Activated CD8-positive, alpha-beta memory T cell treated with anti-CD3 and anti-CD28 coated beads for 4 hours (primary cell): ENCODE results near the gene TMEM145.

Experiments
- DNase-seq, 2 donors: peaks; one replicate each; pipeline ENCODE4 v3.0.0-alpha.2; 2020; ENCODE audit warnings: low read depth in 2 of 2

TMEM145 gene

DNA sequence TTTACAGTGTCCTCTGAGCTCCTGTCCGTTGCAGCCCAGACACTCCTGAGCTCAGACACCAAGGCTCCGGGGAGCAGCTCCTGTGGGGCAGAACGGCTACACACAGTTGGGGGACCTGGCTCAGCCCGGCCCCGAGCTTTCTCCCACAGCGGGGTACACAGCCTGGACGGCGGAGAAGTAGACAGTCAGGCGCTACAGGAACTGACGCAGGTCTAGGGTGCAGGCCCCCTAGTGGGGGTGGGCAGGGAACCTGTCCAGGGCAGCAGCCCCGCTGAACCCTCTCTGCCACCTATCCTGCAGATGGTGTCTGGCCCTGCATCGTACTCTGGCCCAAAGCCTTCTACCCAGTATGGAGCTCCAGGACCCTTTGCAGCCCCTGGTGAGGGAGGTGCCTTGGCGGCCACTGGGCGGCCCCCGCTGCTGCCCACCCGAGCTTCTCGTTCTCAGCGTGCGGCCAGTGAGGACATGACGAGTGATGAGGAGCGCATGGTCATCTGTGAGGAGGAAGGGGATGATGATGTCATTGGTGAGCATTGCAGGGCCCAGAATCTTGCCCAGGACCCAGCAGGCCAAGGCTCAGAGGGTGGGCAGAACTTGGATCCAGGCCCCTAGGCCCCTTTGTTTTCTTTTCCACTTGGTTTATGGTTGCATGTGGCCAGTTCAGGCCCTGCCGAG, 24.1 kb upstream of the TMEM145 start:
- DNase-seq: no peak

GRCh38 chr19:42289556-42290041, 23.5 kb upstream of the TMEM145 start:
- no peak for DNase-seq

DNA sequence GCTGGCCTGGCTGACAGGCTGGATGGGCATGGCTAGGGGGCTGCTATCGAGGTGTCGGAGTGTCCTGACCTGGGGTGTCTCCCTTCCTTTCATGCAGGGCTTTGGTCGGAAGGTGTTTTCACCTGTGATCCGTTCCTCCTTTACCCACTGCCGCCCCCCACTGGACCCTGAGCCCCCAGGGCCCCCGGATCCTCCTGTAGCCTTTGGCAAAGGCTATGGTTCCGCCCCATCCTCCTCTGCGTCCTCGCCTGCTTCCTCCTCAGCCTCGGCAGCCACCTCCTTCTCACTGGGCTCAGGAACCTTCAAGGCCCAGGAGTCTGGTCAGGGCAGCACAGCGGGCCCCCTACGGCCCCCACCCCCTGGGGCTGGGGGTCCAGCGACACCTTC, 23.0 kb upstream of the TMEM145 start:
- no peak for DNase-seq

GRCh38 chr19:42290523-42291434, 22.3 kb upstream of the TMEM145 start:
- peak in 1 of 2 donors; percentile 27 for DNase-seq

DNA sequence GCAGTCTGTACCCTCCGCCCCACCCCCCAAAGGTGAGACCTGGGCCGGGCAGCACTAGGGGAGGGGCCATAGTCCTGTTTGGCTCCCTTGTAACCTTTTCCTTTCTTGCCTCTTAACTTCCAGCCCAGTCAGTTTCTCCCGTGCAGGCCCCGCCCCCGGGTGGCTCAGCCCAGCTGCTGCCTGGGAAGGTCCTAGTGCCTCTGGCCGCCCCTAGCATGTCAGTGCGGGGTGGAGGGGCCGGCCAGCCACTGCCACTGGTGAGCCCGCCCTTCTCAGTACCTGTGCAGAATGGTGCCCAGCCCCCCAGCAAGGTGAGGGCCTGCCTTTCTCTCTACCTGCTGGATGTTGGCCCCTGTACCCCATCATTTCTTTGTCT, 21.7 kb upstream of the TMEM145 start:
- DNase-seq: no peak

- no peak for DNase-seq
Measured at GRCh38 chr19:42292042-42292960, 20.8 kb upstream of the TMEM145 start.

- no peak for DNase-seq
Measured at GRCh38 chr19:42292963-42293362, 20.1 kb upstream of the TMEM145 start.

DNA sequence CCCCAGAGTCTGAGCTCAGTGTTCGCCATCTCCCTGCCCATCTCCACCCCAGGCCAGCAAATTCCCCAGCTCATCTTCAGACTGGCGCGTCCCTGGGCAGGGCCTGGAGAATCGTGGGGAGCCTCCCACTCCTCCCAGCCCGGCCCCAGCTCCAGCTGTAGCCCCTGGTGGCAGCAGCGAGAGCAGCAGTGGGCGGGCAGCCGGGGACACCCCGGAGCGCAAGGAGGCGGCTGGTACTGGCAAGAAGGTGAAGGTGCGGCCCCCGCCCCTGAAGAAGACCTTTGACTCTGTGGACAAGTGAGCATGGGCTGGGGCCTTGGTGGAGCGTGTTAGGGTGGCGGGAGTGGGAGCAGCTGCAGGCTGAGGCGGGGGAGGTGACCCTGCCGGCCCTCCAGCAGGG, 19.6 kb upstream of the TMEM145 start:
- no peak for DNase-seq

DNA sequence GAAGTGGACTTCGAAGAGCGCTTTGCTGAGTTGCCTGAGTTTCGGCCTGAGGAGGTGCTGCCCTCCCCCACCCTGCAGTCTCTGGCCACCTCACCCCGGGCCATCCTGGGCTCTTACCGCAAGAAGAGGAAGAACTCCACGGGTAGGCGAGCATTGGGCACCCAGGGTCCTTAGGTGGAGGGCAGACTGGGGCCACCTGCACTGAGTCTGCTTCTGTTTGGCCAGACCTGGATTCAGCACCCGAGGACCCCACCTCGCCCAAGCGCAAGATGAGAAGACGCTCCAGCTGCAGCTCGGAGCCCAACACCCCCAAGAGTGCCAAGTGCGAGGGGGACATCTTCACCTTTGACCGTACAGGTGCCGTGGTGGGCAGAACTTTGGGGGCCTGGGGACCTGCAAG, 19.2 kb upstream of the TMEM145 start:
- no peak for DNase-seq

DNA sequence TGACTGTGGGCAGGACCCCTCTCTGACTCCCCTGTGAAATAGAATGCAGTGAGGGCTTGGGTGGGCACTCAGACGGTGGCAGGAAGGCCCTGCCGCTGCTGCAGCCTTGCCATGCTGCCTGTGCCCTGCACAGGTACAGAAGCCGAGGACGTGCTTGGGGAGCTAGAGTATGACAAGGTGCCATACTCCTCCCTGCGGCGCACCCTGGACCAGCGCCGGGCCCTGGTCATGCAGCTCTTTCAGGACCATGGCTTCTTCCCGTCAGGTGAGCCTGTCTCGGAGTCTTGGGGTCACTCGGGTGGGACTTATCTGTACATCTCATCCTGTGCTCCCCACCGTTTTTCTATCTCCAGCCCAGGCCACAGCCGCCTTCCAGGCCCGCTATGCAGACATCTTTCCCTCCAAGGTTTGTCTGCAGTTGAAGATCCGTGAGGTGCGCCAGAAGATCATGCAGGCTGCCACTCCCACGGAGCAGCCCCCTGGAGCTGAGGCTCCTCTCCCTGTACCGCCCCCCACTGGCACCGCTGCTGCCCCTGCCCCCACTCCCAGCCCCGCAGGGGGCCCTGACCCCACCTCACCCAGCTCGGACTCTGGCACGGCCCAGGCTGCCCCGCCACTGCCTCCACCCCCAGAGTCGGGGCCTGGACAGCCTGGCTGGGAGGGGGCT, 18.5 kb upstream of the TMEM145 start:
- DNase-seq: no peak

DNA sequence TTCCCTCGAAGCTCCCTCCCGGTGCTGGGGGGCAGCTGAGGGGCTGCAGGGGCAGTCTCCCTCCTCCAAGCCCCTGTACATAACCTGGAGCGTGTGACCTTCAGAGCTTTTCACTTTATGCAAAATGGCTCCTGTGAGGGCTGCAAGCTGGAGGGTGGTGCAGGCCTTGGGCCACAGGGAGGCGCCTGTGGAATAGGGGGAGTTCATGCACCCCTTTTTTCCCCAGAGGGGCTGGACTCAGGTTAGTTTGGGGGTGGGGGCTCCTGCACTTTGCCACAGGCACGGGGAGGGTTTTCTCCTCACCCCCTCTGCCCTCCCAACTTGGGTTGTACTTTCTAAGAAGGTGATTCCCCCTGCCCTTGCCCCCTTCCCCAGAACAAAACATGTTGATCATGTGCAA, 17.8 kb upstream of the TMEM145 start:
- no peak for DNase-seq

DNA sequence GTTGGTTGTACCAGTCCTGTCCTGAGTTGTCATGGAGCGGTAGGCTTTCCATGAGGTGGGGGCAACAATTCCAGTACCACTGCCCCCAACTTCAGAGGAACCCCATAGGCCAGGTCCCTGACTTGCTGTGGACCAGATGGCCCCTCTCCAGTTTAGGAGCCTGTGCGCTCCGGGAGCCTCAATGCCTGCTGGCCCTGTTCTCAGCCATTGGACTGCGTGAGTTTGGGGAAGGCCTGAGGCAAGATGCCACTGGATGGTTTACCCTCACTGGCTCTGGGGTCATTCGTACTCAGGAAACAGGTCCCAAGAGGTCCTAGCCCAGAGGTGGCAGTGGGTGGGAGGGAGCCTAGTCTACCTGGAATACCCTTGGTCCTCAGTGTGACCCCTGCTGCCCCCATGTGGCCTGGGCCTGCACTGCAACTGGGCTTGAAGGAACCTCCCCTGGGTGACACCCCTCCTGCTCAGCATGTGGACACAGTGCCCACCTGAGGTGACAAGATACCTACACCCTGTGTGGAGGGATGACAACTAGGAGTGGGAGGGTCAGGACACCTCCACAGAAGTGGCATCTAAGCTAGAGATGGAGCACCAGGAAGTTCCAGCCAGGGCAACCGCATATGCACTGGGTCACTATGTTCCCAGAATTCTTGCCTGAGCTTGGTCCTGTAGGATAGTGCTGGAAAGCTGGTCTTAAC, 17.1 kb upstream of the TMEM145 start:
- DNase-seq: peak; percentile 75 to 85

DNA sequence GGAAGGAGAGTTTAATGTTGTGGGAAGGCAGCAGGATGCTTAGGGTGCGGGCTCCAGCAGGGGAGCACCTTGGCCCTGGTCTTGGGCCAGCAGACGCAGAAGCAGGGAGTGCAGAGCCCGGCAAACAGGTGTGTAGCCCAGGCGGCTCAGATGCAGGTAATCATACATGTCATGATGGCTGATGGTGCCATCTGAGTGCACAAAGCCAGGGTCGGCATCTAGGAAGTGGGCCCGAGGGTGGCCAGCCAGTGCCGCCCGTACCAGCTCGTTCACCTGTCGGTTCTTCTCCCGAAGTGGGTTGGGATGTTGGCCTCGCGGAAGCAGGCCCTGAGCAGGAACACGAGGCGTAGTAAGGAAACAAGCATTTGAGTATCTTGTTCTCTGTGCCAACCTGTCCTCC, 16.1 kb upstream of the TMEM145 start:
- DNase-seq: no peak

- no peak for DNase-seq
Measured at GRCh38 chr19:42301646-42302203, 11.4 kb upstream of the TMEM145 start, which contains the start of gene PRR19. Gene PRR19 (plus strand): TSS chr19:42302132. CDS start chr19:42309585, 7,453 bp downstream.

- no peak for DNase-seq
Measured at GRCh38 chr19:42303101-42303464, 10.0 kb upstream of the TMEM145 start.

- no peak for DNase-seq
Measured at GRCh38 chr19:42303876-42304275, 9.2 kb upstream of the TMEM145 start.

- DNase-seq: no peak
Measured at GRCh38 chr19:42306646-42307045, 6.5 kb upstream of the TMEM145 start.

GRCh38 chr19:42309686-42310085, 3.4 kb upstream of the TMEM145 start:
- DNase-seq: no peak

GRCh38 chr19:42311657-42312056, 1.5 kb upstream of the TMEM145 start:
- no peak for DNase-seq

DNA sequence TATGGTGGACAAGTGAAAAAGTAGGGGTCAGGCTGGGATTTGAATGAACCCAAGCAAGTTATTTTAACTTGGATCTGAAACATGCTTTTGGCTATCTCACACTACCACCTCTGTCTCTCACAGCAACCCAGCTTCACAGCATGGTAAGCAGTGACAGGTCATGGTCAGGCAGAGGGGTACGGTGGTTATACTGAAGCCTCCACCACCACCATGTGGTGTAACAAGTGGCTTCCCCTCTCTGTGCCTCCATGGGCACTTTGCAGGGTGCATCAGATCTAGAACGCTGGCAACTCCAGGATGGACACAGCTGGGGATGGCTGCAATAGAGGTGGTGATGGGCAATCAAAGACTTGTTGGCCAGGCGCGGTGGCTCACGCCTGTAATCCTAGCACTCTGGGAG, 739 bp upstream of the TMEM145 start:
- DNase-seq: no peak
